Natural killer cell (primary cell): ENCODE measurements around the gene GNB1L. TPM values are rescaled to one million over a fixed set of nuclear protein-coding genes. Genes with fewer than 3 reads are reported as not detected.

Experiments used
- ATAC-seq, 3 donors: fragments of 150-1000 bp in 2 of 3; fragments of 200-7000 bp in 1 of 3; cut with Tn5 transposase; 1 replicate in 1 of 3; 2 replicates in 2 of 3; pipeline ENCODE4 v1.10.0; 2021; ENCODE audit warnings: mild to moderate bottlenecking in 2 of 3, moderate library complexity in 2 of 3
- DNase-seq, 2 donors: peaks; one replicate each; pipeline versions ENCODE4 v3.0.0 to v3.0.0-alpha.2; 2013 to 2021; ENCODE audit warnings: mixed read lengths in 1 of 2
- H3K27ac ChIP-seq: one replicate; pipeline ENCODE4 v1.5.1; 2013; ENCODE audit warnings: mild to moderate bottlenecking, low read length
- H3K27me3 ChIP-seq: one replicate; pipeline ENCODE4 v1.6.1; 2013; ENCODE audit warnings: low read length; ENCODE audit not compliant: control insufficient read depth, insufficient read depth
- H3K36me3 ChIP-seq: one replicate; pipeline ENCODE4 v1.6.1; 2013; ENCODE audit warnings: low read length; ENCODE audit not compliant: control insufficient read depth, insufficient read depth
- H3K4me1 ChIP-seq: one replicate; pipeline ENCODE4 v1.6.1; 2013; ENCODE audit warnings: low read length; ENCODE audit not compliant: control insufficient read depth, insufficient read depth
- H3K4me3 ChIP-seq: one replicate; pipeline ENCODE4 v1.5.1; 2013; ENCODE audit warnings: low read length
- H3K9me3 ChIP-seq: one replicate; pipeline ENCODE4 v1.6.1; 2013; ENCODE audit warnings: low read length; ENCODE audit not compliant: control insufficient read depth, insufficient read depth
- H3K27ac Mint-ChIP-seq, 2 donors: one replicate each; pipeline ENCODE4 v1.8.0; 2022; ENCODE audit warnings: mild to moderate bottlenecking in 2 of 2, mixed read lengths in 2 of 2, moderate library complexity in 1 of 2
- H3K27me3 Mint-ChIP-seq, 2 donors: one replicate each; pipeline ENCODE4 v1.8.0; 2022; ENCODE audit warnings: low read depth in 2 of 2, mixed read lengths in 2 of 2
- H3K36me3 Mint-ChIP-seq: one replicate; pipeline ENCODE4 v1.8.0; 2022; ENCODE audit warnings: mixed read lengths
- H3K4me1 Mint-ChIP-seq, 2 donors: one replicate each; pipeline ENCODE4 v1.8.0; 2022; ENCODE audit warnings: mixed read lengths in 2 of 2
- H3K4me3 Mint-ChIP-seq: one replicate; pipeline ENCODE4 v1.8.0; 2022; ENCODE audit warnings: mild to moderate bottlenecking, moderate library complexity, mixed read lengths
- H3K9me3 Mint-ChIP-seq, 2 donors: one replicate each; pipeline ENCODE4 v1.8.0; 2022; ENCODE audit warnings: mixed read lengths in 2 of 2
- CTCF ChIP-seq: fragments of 200-600 bp; IDR thresholded peaks from one replicate; pipeline ENCODE4 v1.8.0; 2022; ENCODE audit warnings: antibody characterized with exemption
- WGBS: methylation state at CpG from one replicate; pipeline ENCODE4 v1.1.7; 2013; ENCODE audit warnings: missing lambda C conversion rate; ENCODE audit not compliant: insufficient coverage; 5-methylcytosine and 5-hydroxymethylcytosine counted together
- intact Hi-C: fragments of 100-400 bp; cut with micrococcal nuclease; formaldehyde crosslinking; loops from one replicate; pipeline ENCODE4 v1.14.2; 2022
- total RNA-seq, 4 donors: library from RNA; stranded (reverse); fragments of 120-200 nt in 1 of 4; gene quantifications; one replicate each; pipeline versions ENCODE4 v1.2.3 to v1.2.4, GENCODE V29; 2013 to 2022

GNB1L gene
- total RNA-seq, 3 donors from 2014 or later (not counting 1 experiment from before 2014, with no cell fraction given) = 5.1 to 5.3 (median 5.3) TPM

- ATAC-seq (no peak), DNase-seq (no peak)
- TF ChIP-seq CTCF = no peak
- Mint-ChIP-seq H3K27me3 (no peaks in the 10 kb centered on the region), H3K36me3 (no peaks in the 10 kb centered on the region), H3K27ac (no peak overlapping the region), H3K4me1 (no peaks in the 10 kb centered on the region), H3K9me3 (no peaks in the 10 kb centered on the region), H3K4me3 (no peak overlapping the region)
- Histone ChIP-seq H3K27me3 (no peaks in the 10 kb centered on the region), H3K4me1 (no peaks in the 10 kb centered on the region), H3K36me3 (peaks cover 9% of the 10 kb centered on the region), H3K27ac (no peak overlapping the region), H3K9me3 (no peaks in the 10 kb centered on the region), H3K4me3 (no peak overlapping the region)
- intact Hi-C loops = no loop called here
- WGBS = 93% methylated on average over 13 of the region's 13 CpGs
Measured at GRCh38 chr22:19900707-19901436, 46.2 kb upstream of the GNB1L start.

GRCh38 chr22:19898831-19899567 lies 44.3 kb upstream of the GNB1L start:
- Mint-ChIP-seq H3K27ac (no peak overlapping the region), H3K27me3 (no peaks in the 10 kb centered on the region), H3K4me1 (no peaks in the 10 kb centered on the region), H3K9me3 (no peaks in the 10 kb centered on the region), H3K36me3 (no peaks in the 10 kb centered on the region), H3K4me3 (no peak overlapping the region)
- Histone ChIP-seq H3K36me3 (peaks cover 10% of the 10 kb centered on the region), H3K9me3 (no peaks in the 10 kb centered on the region), H3K27ac (no peak overlapping the region), H3K27me3 (no peaks in the 10 kb centered on the region), H3K4me1 (no peaks in the 10 kb centered on the region), H3K4me3 (no peak overlapping the region)
- no peak for TF ChIP-seq CTCF
- intact Hi-C loops = no loop called here
- ATAC-seq (no peak), DNase-seq (no peak)
- 95% methylated on average over 16 of the region's 16 CpGs for WGBS

GRCh38 chr22:19898145-19898544 lies 43.5 kb upstream of the GNB1L start:
- no peak overlapping the region for H3K27ac ChIP-seq

More at GRCh38 chr22:19898145-19898544, 43.5 kb upstream of the GNB1L start:
- DNase-seq (no peak), ATAC-seq (no peak)
- no peaks in the 10 kb centered on the region for H3K9me3 ChIP-seq
- no peaks in the 10 kb centered on the region for H3K4me1 ChIP-seq
- no peaks in the 10 kb centered on the region for H3K27me3 ChIP-seq
- Mint-ChIP-seq H3K27me3 (no peaks in the 10 kb centered on the region), H3K27ac (no peak overlapping the region), H3K9me3 (no peaks in the 10 kb centered on the region), H3K4me1 (no peaks in the 10 kb centered on the region), H3K4me3 (no peak overlapping the region), H3K36me3 (no peaks in the 10 kb centered on the region)
- 94% methylated on average over 7 of the region's 7 CpGs for whole genome bisulfite sequencing
- no peak for TF ChIP-seq CTCF
- H3K4me3 ChIP-seq = no peak overlapping the region
- peaks cover 12% of the 10 kb centered on the region for H3K36me3 ChIP-seq
- intact Hi-C loops = no loop called here
